ENCODE data around the gene SYNPO2L. TPM values are rescaled to one million over a fixed set of nuclear protein-coding genes. Genes with fewer than 3 reads are reported as not detected.

The SYNPO2L gene, protein sequence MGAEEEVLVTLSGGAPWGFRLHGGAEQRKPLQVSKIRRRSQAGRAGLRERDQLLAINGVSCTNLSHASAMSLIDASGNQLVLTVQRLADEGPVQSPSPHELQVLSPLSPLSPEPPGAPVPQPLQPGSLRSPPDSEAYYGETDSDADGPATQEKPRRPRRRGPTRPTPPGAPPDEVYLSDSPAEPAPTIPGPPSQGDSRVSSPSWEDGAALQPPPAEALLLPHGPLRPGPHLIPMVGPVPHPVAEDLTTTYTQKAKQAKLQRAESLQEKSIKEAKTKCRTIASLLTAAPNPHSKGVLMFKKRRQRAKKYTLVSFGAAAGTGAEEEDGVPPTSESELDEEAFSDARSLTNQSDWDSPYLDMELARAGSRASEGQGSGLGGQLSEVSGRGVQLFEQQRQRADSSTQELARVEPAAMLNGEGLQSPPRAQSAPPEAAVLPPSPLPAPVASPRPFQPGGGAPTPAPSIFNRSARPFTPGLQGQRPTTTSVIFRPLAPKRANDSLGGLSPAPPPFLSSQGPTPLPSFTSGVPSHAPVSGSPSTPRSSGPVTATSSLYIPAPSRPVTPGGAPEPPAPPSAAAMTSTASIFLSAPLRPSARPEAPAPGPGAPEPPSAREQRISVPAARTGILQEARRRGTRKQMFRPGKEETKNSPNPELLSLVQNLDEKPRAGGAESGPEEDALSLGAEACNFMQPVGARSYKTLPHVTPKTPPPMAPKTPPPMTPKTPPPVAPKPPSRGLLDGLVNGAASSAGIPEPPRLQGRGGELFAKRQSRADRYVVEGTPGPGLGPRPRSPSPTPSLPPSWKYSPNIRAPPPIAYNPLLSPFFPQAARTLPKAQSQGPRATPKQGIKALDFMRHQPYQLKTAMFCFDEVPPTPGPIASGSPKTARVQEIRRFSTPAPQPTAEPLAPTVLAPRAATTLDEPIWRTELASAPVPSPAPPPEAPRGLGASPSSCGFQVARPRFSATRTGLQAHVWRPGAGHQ
- total RNA-seq: not detected in 2 replicates

DNA sequence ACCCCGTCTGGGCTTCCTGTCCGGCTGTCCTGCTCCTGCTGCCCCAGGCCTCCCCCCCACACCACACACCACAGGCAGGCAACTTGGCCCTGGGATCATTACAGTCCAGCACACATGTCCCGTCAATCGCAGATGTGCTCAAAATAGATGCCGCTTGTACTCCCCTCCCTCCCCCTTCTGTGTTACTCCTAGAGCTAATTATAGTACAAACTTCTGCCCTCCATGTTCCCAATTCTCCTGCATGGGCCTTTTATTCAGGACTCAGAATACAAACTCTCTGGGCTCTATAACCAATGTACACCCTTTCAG lies at the start of gene SYNPO2L:
Gene SYNPO2L (minus strand): TSS at position 40 of the 309 bp plus-strand sequence. CDS start 107 bp downstream, outside the sequence.

DNA sequence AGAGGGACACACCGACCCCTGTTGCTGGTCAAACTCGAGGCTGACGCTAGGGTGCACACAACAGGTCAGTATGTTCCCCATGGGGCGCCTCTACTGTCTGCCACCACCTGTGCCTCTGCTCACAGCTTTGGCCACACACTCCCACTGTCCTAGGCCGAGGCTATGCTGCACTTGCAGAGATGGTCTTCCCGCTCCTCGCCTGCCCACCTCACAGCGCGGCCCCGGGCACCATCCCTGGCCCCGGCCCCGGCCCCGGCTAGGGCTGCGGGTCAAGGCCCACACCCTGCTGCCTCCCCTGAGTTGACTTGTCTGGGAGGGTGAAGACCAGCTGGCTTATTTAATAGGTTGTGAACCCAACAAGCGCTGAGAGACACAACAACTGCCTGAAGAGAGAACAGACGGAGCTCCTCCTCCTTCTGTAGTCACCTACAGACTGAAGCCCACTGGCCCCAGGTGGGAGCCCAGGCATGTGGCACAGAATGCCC lies 41.9 kb upstream of the SYNPO2L start, which contains the start of gene AGAP5:
Gene AGAP5 (minus strand): TSS at position 435 of the 485 bp plus-strand sequence. CDS start 354 bp downstream, at position 81.

DNA sequence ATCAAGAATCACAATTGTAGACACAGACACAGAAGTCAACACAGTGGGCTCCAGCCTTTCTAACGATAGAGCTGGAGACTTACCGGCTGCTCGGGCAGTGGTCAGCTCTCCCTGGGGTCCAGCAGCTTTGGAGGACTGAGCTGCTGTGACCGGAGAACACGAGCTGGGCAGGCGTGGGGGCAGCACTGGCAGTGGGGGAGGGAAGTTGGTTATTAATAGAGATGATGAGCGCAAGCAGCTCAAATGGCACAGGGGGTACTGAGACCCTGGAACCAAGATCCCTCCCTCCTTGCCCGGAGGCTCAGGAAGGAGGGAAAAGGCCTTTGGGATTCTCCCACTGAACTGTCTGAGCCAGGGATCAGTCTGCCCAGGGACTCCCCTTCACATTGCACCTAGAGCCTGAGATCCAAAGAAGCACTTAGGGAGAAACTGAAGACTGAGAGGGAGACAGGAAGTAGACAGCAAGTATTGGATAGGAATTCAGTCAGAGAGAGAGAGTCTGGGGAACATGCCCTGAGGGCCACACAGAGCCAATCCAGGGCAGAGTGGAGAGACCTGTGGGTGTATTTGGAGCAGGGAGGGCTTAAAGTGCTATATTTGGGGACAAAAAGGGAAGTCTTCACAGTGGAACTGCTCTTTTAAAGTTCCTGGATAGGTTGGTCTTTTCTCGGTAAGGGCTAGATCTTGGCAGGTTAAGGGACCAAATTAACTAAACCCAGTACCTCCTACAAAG lies 14.3 kb downstream of the SYNPO2L start, which contains the start of gene MYOZ1:
Gene MYOZ1 (minus strand): TSS at position 147 of the 733 bp plus-strand sequence. CDS start 1,457 bp downstream, outside the sequence.

Other genes with a start within 250 kb of the SYNPO2L start
- gene ANXA7, start 242.0 kb downstream of the SYNPO2L start, total RNA-seq: 145 and 163 TPM in 2 replicates
- gene MSS51, start 222.5 kb downstream of the SYNPO2L start, total RNA-seq: 2.5 and 3.1 TPM in 2 replicates
- gene PPP3CB, start 160.0 kb downstream of the SYNPO2L start, total RNA-seq: 48.3 and 54.6 TPM in 2 replicates
- gene USP54, start 64.7 kb downstream of the SYNPO2L start, total RNA-seq: 12.8 and 16.1 TPM in 2 replicates
- 0.26 and 0.32 TPM in 2 replicates for gene MYOZ1, start 14.6 kb downstream of the SYNPO2L start, total RNA-seq
- gene AGAP5, start 42.1 kb upstream of the SYNPO2L start, total RNA-seq: 3.6 and 4.7 TPM in 2 replicates
- gene SEC24C, start 88.3 kb upstream of the SYNPO2L start, total RNA-seq: 47.0 and 49.2 TPM in 2 replicates
- gene CHCHD1, start 126.0 kb upstream of the SYNPO2L start, total RNA-seq: 18.0 and 18.2 TPM in 2 replicates
- 50.2 and 60.4 TPM in 2 replicates for gene ZSWIM8, start 129.6 kb upstream of the SYNPO2L start, total RNA-seq
- 18.3 and 20.4 TPM in 2 replicates for gene NDST2, start 155.6 kb upstream of the SYNPO2L start, total RNA-seq
- 17.7 and 20.1 TPM in 2 replicates for gene CAMK2G, start 218.5 kb upstream of the SYNPO2L start, total RNA-seq